Cerebellar cortex (tissue), 1 donor: ENCODE measurements around the gene BAX.

ENCODE experiments used
- DNase-seq: peaks from one replicate; pipeline ENCODE4 v3.0.0-alpha.2; 2015; ENCODE audit warnings: low spot score

The BAX gene

GRCh38 chr19:48962029-48962848 is 7.6 kb downstream of the BAX start:
- peak; percentile 62 for DNase-seq

- DNase-seq = no peak
Measured at GRCh38 chr19:48962849-48963165, 8.1 kb downstream of the BAX start.

GRCh38 chr19:48963371-48964204 is 8.9 kb downstream of the BAX start:
- peak; percentile 66 for DNase-seq

- peak; percentile 74 for DNase-seq
Measured at GRCh38 chr19:48964205-48965039, 9.7 kb downstream of the BAX start.

GRCh38 chr19:48965040-48965805 is 10.5 kb downstream of the BAX start, which contains the start of gene FTL:
TSS of gene FTL (plus strand) at chr19:48965309. CDS start at chr19:48965508, 199 bp downstream.
- DNase-seq = peak; percentile 98

GRCh38 chr19:48965806-48966540 is 11.3 kb downstream of the BAX start:
- DNase-seq = peak; percentile 95

- peak; percentile 31 for DNase-seq
Measured at GRCh38 chr19:48966541-48967345, 12.1 kb downstream of the BAX start.

GRCh38 chr19:48967346-48968178 is 12.9 kb downstream of the BAX start:
- DNase-seq = peak; percentile 72

GRCh38 chr19:48968179-48968661 is 13.5 kb downstream of the BAX start:
- DNase-seq = peak; percentile 24

- no peak for DNase-seq
Measured at GRCh38 chr19:48968813-48969218, 14.1 kb downstream of the BAX start.

- DNase-seq = peak; percentile 88
Measured at GRCh38 chr19:48969276-48970138, 14.8 kb downstream of the BAX start.

- DNase-seq = peak; percentile 59
Measured at GRCh38 chr19:48970139-48970766, 15.6 kb downstream of the BAX start.

- peak; percentile 92 for DNase-seq
Measured at GRCh38 chr19:48970923-48971395, 16.3 kb downstream of the BAX start.

GRCh38 chr19:48975947-48976847 is 21.5 kb downstream of the BAX start:
- peak; percentile 76 for DNase-seq

- no peak for DNase-seq
Measured at GRCh38 chr19:48977061-48977460, 22.4 kb downstream of the BAX start.

- no peak for DNase-seq
Measured at GRCh38 chr19:48982280-48982679, 27.6 kb downstream of the BAX start.
